GM21717 (cell line): ENCODE data around the gene DBNL.

Experiments used
- ATAC-seq: cut with Tn5 transposase; IDR thresholded peaks from one replicate; pipeline ENCODE4 v1.9.1; 2021; ENCODE audit warnings: mild to moderate bottlenecking, moderate library complexity; ENCODE audit not compliant: unreplicated experiment

The DBNL gene

GRCh38 chr7:44042221-44042620, 2.3 kb upstream of the DBNL start:
- ATAC-seq, result no peak

GRCh38 chr7:44043902-44044301, 600 bp upstream of the DBNL start:
- ATAC-seq, result no peak

- no peak for ATAC-seq
Observed at GRCh38 chr7:44045226-44046014, 918 bp downstream of the DBNL start.

- peak; percentile 55 for ATAC-seq
Observed at GRCh38 chr7:44046321-44047061, 2.0 kb downstream of the DBNL start.

- ATAC-seq, result no peak
Observed at GRCh38 chr7:44048031-44048795, 3.7 kb downstream of the DBNL start.

GRCh38 chr7:44050121-44050914, 5.8 kb downstream of the DBNL start:
- no peak for ATAC-seq

GRCh38 chr7:44050915-44051560, 6.5 kb downstream of the DBNL start:
- ATAC-seq, result no peak

GRCh38 chr7:44051611-44052220, 7.2 kb downstream of the DBNL start:
- ATAC-seq, result no peak

GRCh38 chr7:44052771-44053365, 8.4 kb downstream of the DBNL start:
- no peak for ATAC-seq

- ATAC-seq, result no peak
Observed at GRCh38 chr7:44056681-44057080, 12.2 kb downstream of the DBNL start.

- no peak for ATAC-seq
Observed at GRCh38 chr7:44057181-44057848, 12.8 kb downstream of the DBNL start.

GRCh38 chr7:44057849-44058758, 13.6 kb downstream of the DBNL start:
- ATAC-seq, result no peak

- no peak for ATAC-seq
Observed at GRCh38 chr7:44058759-44059218, 14.3 kb downstream of the DBNL start.

- ATAC-seq, result no peak
Observed at GRCh38 chr7:44059219-44060090, 15.0 kb downstream of the DBNL start.

GRCh38 chr7:44060091-44060947, 15.8 kb downstream of the DBNL start:
- no peak for ATAC-seq
